ENCODE results near the gene ALKBH1. TPM values are rescaled to one million over a fixed set of nuclear protein-coding genes. Genes with fewer than 3 reads are reported as not detected.

ALKBH1 gene
- total and polyA plus RNA-seq, 2 donors (not counting 1 experiment from before 2014, with no cell fraction given): 11.5 to 12.1 TPM

DNA sequence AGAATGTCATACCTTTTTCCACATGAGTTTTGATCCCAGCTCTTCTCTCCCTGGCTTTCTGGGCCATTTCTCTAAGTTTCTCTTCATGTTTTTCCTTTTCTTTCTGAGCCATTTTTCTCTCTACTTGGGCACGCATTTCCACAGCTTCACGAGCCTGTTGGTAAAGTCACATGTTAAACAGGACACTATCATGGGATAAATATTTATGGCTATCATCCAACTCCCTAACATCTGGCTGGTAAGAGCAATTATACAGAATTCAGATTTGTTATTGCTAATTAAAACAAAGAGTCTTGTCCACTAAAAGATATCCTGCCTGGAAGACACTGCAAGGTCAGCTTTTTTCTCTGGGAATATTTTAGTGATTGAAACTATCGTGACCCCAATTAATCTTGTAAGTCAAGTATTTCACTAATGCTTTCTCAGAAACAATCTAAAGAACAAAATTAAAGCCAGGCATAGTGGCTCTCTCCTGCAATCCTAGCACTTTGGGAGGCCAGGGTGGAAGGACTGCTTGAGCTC, 23.2 kb upstream of the ALKBH1 start:
- Histone ChIP-seq H4K20me1 (ENCODE audit: control insufficient read depth, extremely low read depth, insufficient read depth, low read length) (no peaks in the 10 kb centered on the region), H3K4me2 (ENCODE audit: extremely low read depth, insufficient read depth, low read length) (no peak overlapping the region), H3K4me1 (ENCODE audit: control insufficient read depth, extremely low read depth, insufficient read depth, low read length) (no peaks in the 10 kb centered on the region), H3K27me3 (ENCODE audit: control insufficient read depth, insufficient read depth, low read length) (no peaks in the 10 kb centered on the region), H3K9ac (ENCODE audit: insufficient read depth, low read length) (no peak overlapping the region), H3K9me3 (ENCODE audit: control insufficient read depth, insufficient read depth, low read depth, low read length) (no peaks in the 10 kb centered on the region), H3K4me3 (replicated peaks in 1 of 4; ENCODE audit: control extremely low read depth in 1 of 4, insufficient read depth in 1 of 4, low read depth in 3 of 4, low read length in 4 of 4) (no peak overlapping the region), H2AFZ (ENCODE audit: low read length) (no peak overlapping the region), H3K79me2 (ENCODE audit: control insufficient read depth, insufficient read depth, low read length) (no peaks in the 10 kb centered on the region), H3K36me3 (ENCODE audit: control insufficient read depth, insufficient read depth, low read length) (peaks cover 6% of the 10 kb centered on the region), H3K27ac (ENCODE audit: insufficient read depth, low read length) (no peak overlapping the region)
- peak in 1 of 2 donors; percentile 45 for DNase-seq (ENCODE audit: low read depth in 2 of 2)
- no peak for TF ChIP-seq EZH2 (IDR thresholded peaks at IDR 0.05; ENCODE audit: low read length, missing control alignments)
- TF ChIP-seq, protein P1, sequence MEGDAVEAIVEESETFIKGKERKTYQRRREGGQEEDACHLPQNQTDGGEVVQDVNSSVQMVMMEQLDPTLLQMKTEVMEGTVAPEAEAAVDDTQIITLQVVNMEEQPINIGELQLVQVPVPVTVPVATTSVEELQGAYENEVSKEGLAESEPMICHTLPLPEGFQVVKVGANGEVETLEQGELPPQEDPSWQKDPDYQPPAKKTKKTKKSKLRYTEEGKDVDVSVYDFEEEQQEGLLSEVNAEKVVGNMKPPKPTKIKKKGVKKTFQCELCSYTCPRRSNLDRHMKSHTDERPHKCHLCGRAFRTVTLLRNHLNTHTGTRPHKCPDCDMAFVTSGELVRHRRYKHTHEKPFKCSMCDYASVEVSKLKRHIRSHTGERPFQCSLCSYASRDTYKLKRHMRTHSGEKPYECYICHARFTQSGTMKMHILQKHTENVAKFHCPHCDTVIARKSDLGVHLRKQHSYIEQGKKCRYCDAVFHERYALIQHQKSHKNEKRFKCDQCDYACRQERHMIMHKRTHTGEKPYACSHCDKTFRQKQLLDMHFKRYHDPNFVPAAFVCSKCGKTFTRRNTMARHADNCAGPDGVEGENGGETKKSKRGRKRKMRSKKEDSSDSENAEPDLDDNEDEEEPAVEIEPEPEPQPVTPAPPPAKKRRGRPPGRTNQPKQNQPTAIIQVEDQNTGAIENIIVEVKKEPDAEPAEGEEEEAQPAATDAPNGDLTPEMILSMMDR (conservative IDR thresholded peaks at IDR 0.05 in 1 of 2, IDR thresholded peaks at IDR 0.05 in 1 of 2; ENCODE audit: low read depth in 1 of 2, low read length in 2 of 2): no peak

DNA sequence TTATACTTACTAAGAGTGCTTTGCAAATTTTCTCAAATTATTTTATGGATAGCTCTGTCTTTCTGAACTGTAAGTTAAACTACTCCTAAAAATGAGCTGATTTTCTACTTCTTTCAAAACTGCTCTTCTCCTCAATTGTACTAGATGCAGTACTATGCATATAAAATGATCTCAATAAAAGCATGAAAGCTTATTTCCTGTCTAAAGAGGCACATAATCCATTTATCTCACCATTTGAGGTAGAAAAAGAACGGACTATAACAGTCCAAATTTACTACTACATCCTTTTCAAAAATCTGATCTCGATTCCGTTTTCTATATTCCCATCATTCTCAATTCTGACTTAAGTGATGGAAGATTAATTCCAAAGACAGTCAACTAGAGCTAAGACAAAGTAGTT, 14.5 kb upstream of the ALKBH1 start:
- TF ChIP-seq, protein P1 (conservative IDR thresholded peaks at IDR 0.05 in 1 of 2, IDR thresholded peaks at IDR 0.05 in 1 of 2; ENCODE audit: low read depth in 1 of 2, low read length in 2 of 2): no peak
- H4K20me1 ChIP-seq (ENCODE audit: control insufficient read depth, extremely low read depth, insufficient read depth, low read length): peaks cover 1% of the 10 kb centered on the region
- H3K4me1 ChIP-seq (ENCODE audit: control insufficient read depth, extremely low read depth, insufficient read depth, low read length): no peaks in the 10 kb centered on the region
- H3K36me3 ChIP-seq (ENCODE audit: control insufficient read depth, insufficient read depth, low read length): peaks cover 3% of the 10 kb centered on the region
- no peak for DNase-seq (ENCODE audit: low read depth in 2 of 2)
- H3K4me3 ChIP-seq (replicated peaks in 1 of 4; ENCODE audit: control extremely low read depth in 1 of 4, insufficient read depth in 1 of 4, low read depth in 3 of 4, low read length in 4 of 4): no peak overlapping the region
- no peak overlapping the region for H3K4me2 ChIP-seq (ENCODE audit: extremely low read depth, insufficient read depth, low read length)
- no peak overlapping the region for H2AFZ ChIP-seq (ENCODE audit: low read length)
- no peaks in the 10 kb centered on the region for H3K79me2 ChIP-seq (ENCODE audit: control insufficient read depth, insufficient read depth, low read length)
- H3K27me3 ChIP-seq (ENCODE audit: control insufficient read depth, insufficient read depth, low read length): no peaks in the 10 kb centered on the region
- no peak overlapping the region for H3K27ac ChIP-seq (ENCODE audit: insufficient read depth, low read length)
- H3K9ac ChIP-seq (ENCODE audit: insufficient read depth, low read length): no peak overlapping the region
- no peaks in the 10 kb centered on the region for H3K9me3 ChIP-seq (ENCODE audit: control insufficient read depth, insufficient read depth, low read depth, low read length)

DNA sequence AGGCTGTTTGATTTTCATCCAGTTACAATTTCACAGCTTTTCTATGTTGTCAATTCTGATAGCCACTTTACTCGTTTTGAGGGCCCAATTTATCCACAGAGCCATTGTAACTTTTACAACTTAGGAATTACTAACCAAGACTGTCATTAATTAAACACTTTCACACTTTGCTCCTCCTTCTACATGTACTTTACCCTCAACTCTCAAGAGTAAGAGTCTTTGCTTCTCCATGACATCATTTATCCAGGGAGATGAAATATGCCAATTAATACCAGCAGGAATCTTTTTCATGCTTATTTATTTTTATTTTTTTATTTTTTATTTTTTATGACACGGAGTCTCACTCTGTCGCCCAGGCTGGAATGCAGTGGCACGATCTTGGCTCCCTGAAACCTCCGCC, 13.6 kb upstream of the ALKBH1 start:
- DNase-seq (ENCODE audit: low read depth in 2 of 2): no peak
- H3K79me2 ChIP-seq (ENCODE audit: control insufficient read depth, insufficient read depth, low read length): no peaks in the 10 kb centered on the region
- no peaks in the 10 kb centered on the region for H3K27me3 ChIP-seq (ENCODE audit: control insufficient read depth, insufficient read depth, low read length)
- H3K4me1 ChIP-seq (ENCODE audit: control insufficient read depth, extremely low read depth, insufficient read depth, low read length): no peaks in the 10 kb centered on the region
- H3K9ac ChIP-seq (ENCODE audit: insufficient read depth, low read length): no peak overlapping the region
- H3K4me3 ChIP-seq (replicated peaks in 1 of 4; ENCODE audit: control extremely low read depth in 1 of 4, insufficient read depth in 1 of 4, low read depth in 3 of 4, low read length in 4 of 4): no peak overlapping the region
- no peak overlapping the region for H3K4me2 ChIP-seq (ENCODE audit: extremely low read depth, insufficient read depth, low read length)
- H4K20me1 ChIP-seq (ENCODE audit: control insufficient read depth, extremely low read depth, insufficient read depth, low read length): peaks cover 1% of the 10 kb centered on the region
- H3K27ac ChIP-seq (ENCODE audit: insufficient read depth, low read length): no peak overlapping the region
- TF ChIP-seq, protein P1 (conservative IDR thresholded peaks at IDR 0.05 in 1 of 2, IDR thresholded peaks at IDR 0.05 in 1 of 2; ENCODE audit: low read depth in 1 of 2, low read length in 2 of 2): no peak
- no peak for TF ChIP-seq EZH2 (IDR thresholded peaks at IDR 0.05; ENCODE audit: low read length, missing control alignments)
- H2AFZ ChIP-seq (ENCODE audit: low read length): no peak overlapping the region
- H3K9me3 ChIP-seq (ENCODE audit: control insufficient read depth, insufficient read depth, low read depth, low read length): no peaks in the 10 kb centered on the region
- peaks cover 6% of the 10 kb centered on the region for H3K36me3 ChIP-seq (ENCODE audit: control insufficient read depth, insufficient read depth, low read length)
